ENCODE data around the gene TMEM161B. TPM values are rescaled to one million over a fixed set of nuclear protein-coding genes. Genes with fewer than 3 reads are reported as not detected.
A peak's percentile ranks its signal among the peaks of the same experiment; 100 is the strongest.
"Not testable (repeated sequence)": the region's sequence is repeated elsewhere in the genome, so short reads cannot be mapped to it uniquely, and the experiment has no call there.

TMEM161B gene
- total and polyA plus RNA-seq, 4 experiments from 2014 or later, result 12.5 to 33.7 (median 22.7) TPM

DNA sequence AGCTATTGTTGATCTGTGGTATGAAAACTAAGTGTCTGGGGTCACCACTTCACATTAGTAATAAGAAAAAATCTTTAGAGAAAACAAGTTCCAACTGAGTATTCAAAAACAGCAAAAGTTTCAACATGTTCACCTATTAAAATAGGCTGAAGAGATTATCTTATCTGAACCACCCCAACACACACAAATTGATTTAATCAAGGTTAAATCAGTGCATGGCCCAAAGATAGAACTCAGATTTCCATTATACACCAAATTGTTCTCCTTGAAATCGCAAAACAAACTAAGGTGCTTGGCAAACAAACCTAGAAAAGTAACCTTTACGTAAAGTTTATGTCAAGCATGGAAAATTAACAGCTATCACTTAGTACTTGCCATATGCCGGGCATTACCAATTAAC lies 61.1 kb downstream of the TMEM161B start:
- Histone ChIP-seq H3K4me1 (ENCODE audit: insufficient read depth, low read length) (peaks cover 14% of the 10 kb centered on the region), H3K36me3 (ENCODE audit: insufficient read depth, low read length) (no peaks in the 10 kb centered on the region), H3K4me3 (ENCODE audit: low read length in 2 of 2) (no peak overlapping the region), H3K27ac (ENCODE audit: low read depth, low read length) (no peak overlapping the region), H3K9me3 (ENCODE audit: control insufficient read depth in 1 of 2, low read length in 2 of 2) (no peaks in the 10 kb centered on the region), H3K27me3 (ENCODE audit: insufficient read depth, low read length) (no peaks in the 10 kb centered on the region)
- DNase-seq, result no peak
- Mint-ChIP-seq H3K4me3 (no peak overlapping the region), H3K4me1 (peaks cover 15 to 16% (median 16%) of the 10 kb centered on the region in 4 donors), H3K36me3 (peaks cover 43 to 55% of the 10 kb centered on the region in 2 donors), H3K9me3 (peaks cover 0 to 3% (median 0%) of the 10 kb centered on the region in 8 donors), H3K27ac (peak overlapping the region in 2 of 7 donors; percentile 17 to 68), H3K27me3 (no peaks in the 10 kb centered on the region)
- POLR2A ChIA-PET (ENCODE audit: partially characterized antibody), result no interaction called here
- intact Hi-C loops (cut with micrococcal nuclease), result no loop called here
- CTCF ChIA-PET (ENCODE audit: partially characterized antibody), result no interaction called here

DNA sequence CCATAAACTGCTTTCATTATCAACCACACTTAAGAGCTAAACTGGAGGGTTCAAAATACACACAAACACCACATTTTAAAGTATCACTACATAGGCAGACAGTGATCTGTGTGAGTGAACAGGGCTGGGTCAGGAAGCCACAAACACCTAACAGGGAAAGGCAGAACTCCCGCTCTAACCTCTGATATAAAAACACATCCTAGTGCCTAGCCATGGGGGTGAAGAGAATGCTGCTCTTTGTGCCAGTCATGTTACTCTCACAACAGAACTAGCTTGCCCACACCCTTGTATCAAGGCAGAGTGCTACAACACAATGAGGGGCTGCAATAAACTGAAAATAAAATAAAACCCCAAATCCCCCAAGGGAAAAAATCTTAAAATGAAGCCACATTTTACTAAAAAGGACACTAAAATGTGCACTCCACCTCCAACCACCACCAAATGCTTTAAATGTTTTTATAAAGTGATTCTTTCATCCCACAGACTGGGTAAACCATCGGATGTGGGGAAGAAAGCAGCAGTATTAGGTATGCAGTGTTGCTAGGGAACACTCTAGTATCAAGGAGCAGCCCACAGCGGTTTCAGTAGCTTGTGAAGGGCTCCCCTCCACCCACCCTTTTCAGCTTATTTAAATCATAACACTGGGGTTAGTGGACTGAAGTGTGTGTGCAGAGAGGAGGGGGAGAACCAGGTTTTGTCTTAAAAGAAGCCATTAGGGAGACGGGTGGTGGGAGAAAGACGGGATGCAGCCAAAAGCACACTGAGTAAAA lies 64.5 kb downstream of the TMEM161B start:
- Histone ChIP-seq H3K9me3 (ENCODE audit: control insufficient read depth in 1 of 2, low read length in 2 of 2) (no peaks in the 10 kb centered on the region), H3K27me3 (ENCODE audit: insufficient read depth, low read length) (no peaks in the 10 kb centered on the region), H3K4me3 (ENCODE audit: low read length in 2 of 2) (no peak overlapping the region), H3K36me3 (ENCODE audit: insufficient read depth, low read length) (peaks cover 8% of the 10 kb centered on the region), H3K27ac (ENCODE audit: low read depth, low read length) (peak overlapping the region; percentile 28), H3K4me1 (ENCODE audit: insufficient read depth, low read length) (peaks cover 14% of the 10 kb centered on the region)
- Mint-ChIP-seq H3K36me3 (peaks cover 39 to 60% of the 10 kb centered on the region in 2 donors), H3K4me1 (peaks cover 13 to 16% (median 14%) of the 10 kb centered on the region in 4 donors), H3K9me3 (peaks cover 0 to 3% (median 0%) of the 10 kb centered on the region in 8 donors), H3K27ac (peak overlapping the region; percentile 82 to 98 (median 95)), H3K4me3 (peak overlapping the region; percentile 54 to 88 (median 78)), H3K27me3 (no peaks in the 10 kb centered on the region)
- POLR2A ChIA-PET (ENCODE audit: partially characterized antibody), result no interaction called here
- DNase-seq, result peak; percentile 71 to 84 (median 77)
- intact Hi-C loops (cut with micrococcal nuclease), result no loop called here
- CTCF ChIA-PET (ENCODE audit: partially characterized antibody), result no interaction called here

DNA sequence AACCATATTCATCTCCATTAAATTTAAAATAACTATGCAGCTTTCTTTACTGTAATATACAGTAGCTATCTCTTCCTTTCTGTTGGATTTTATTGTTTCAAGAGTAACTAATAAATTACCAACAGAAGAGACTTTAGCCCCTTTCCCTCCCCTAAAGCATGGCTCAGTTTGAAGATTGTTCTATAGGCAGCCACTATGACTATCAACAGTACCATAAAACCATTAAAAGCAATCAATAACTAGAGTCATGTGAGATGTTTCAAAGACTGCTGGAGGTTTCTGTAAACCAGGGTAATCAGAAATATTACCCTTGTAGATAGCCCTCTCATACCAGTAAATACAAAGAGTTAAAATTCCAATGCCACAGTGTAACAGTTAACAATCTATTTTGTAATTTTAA lies 73.0 kb downstream of the TMEM161B start:
- no peaks in the 10 kb centered on the region for H3K4me1 ChIP-seq (ENCODE audit: insufficient read depth, low read length)
- no peak overlapping the region for H3K27ac ChIP-seq (ENCODE audit: low read depth, low read length)
- Mint-ChIP-seq H3K27ac (no peak overlapping the region), H3K27me3 (no peaks in the 10 kb centered on the region), H3K4me1 (peaks cover 0 to 1% (median 0%) of the 10 kb centered on the region in 4 donors), H3K4me3 (no peak overlapping the region), H3K9me3 (peaks cover 0 to 11% (median 7%) of the 10 kb centered on the region in 8 donors), H3K36me3 (peaks cover 63 to 75% of the 10 kb centered on the region in 2 donors)
- peaks cover 11% of the 10 kb centered on the region for H3K36me3 ChIP-seq (ENCODE audit: insufficient read depth, low read length)
- ChIA-PET POLR2A (ENCODE audit: partially characterized antibody) (no interaction called here), CTCF (ENCODE audit: partially characterized antibody) (no interaction called here)
- no peak overlapping the region for H3K4me3 ChIP-seq (ENCODE audit: low read length in 2 of 2)
- DNase-seq, result no peak
- no peaks in the 10 kb centered on the region for H3K9me3 ChIP-seq (ENCODE audit: control insufficient read depth in 1 of 2, low read length in 2 of 2)
- intact Hi-C loops (cut with micrococcal nuclease), result no loop called here
- no peaks in the 10 kb centered on the region for H3K27me3 ChIP-seq (ENCODE audit: insufficient read depth, low read length)

DNA sequence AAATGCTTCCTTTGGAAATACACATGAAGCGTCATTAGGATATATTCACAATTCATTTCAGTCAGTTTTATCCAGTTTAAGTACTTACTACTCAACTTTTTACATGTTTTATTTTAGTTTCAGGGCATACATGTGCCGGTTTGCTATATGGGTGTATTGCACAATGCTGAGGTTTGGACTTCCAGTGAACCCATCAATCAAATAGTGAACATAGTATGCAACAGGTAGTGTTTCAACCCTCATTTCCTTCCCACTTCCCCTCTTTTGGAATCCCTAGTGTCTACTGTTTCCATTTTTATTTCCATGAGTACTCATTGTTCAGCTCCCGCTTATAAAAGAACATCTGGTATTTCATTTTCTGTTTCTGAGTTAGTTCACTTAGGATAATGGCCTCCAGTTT lies 74.7 kb downstream of the TMEM161B start:
- H3K9me3 Mint-ChIP-seq, result peaks cover 0 to 28% (median 24%) of the 10 kb centered on the region in 8 donors
- H3K36me3 Mint-ChIP-seq, result peaks cover 53 to 76% of the 10 kb centered on the region in 2 donors
- no peaks in the 10 kb centered on the region for H3K4me1 ChIP-seq (ENCODE audit: insufficient read depth, low read length)
- no peak overlapping the region for H3K4me3 ChIP-seq (ENCODE audit: low read length in 2 of 2)
- peaks cover 6% of the 10 kb centered on the region for H3K36me3 ChIP-seq (ENCODE audit: insufficient read depth, low read length)
- H3K9me3 ChIP-seq (ENCODE audit: control insufficient read depth in 1 of 2, low read length in 2 of 2), result peaks cover 0 to 6% of the 10 kb centered on the region in 2 donors
- H3K27me3 Mint-ChIP-seq, result no peaks in the 10 kb centered on the region
- H3K4me3 Mint-ChIP-seq, result no peak overlapping the region
- H3K27me3 ChIP-seq (ENCODE audit: insufficient read depth, low read length), result no peaks in the 10 kb centered on the region
- intact Hi-C loops (cut with micrococcal nuclease), result no loop called here
- no peak overlapping the region for H3K27ac Mint-ChIP-seq
- H3K27ac ChIP-seq (ENCODE audit: low read depth, low read length), result no peak overlapping the region
- no peak for DNase-seq
- POLR2A ChIA-PET (ENCODE audit: partially characterized antibody), result no interaction called here
- peaks cover 0 to under 1% (median 0%) of the 10 kb centered on the region in 4 donors for H3K4me1 Mint-ChIP-seq
- CTCF ChIA-PET (ENCODE audit: partially characterized antibody), result no interaction called here

DNA sequence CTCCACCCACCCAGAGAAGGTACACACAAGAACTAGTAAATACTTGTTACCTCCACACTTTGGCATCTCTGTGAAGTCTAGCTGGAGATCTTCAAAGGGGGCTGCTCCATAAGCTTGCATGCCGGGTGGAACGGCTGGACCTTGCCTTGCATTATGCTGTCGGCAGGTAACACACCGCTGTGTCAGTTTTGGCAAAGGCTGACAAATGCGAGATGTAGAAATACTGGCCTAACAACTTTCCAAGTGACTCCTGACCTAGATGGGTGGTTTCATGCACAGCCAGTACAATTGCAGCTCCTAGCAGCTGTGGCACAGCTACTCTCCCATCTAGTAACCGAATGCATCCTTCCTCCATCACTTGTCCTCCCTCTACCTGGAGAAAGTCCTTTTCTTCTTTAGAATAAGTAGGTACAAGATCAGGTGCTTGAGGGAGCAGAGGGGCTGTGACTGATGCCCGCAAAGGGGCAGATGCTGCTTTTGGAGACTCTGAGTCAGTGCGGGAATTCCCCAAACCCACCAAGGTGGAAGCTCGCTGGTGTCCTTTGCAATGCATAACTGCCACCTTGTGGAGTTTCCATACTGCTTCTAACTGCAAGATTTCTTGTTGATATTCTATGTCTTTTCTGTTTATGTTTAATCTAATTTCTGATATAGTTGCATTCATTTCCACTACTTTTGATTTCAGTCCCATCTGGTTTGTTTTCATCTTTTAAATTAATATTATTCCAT lies 78.4 kb downstream of the TMEM161B start:
- no peaks in the 10 kb centered on the region for H3K27me3 ChIP-seq (ENCODE audit: insufficient read depth, low read length)
- H3K9me3 Mint-ChIP-seq, result peaks cover 0 to 57% (median 40%) of the 10 kb centered on the region in 8 donors
- CTCF ChIA-PET (ENCODE audit: partially characterized antibody), result no interaction called here
- H3K36me3 Mint-ChIP-seq, result peaks cover 50 to 82% of the 10 kb centered on the region in 2 donors
- H3K4me1 ChIP-seq (ENCODE audit: insufficient read depth, low read length), result no peaks in the 10 kb centered on the region
- H3K27ac ChIP-seq (ENCODE audit: low read depth, low read length), result no peak overlapping the region
- peaks cover 6% of the 10 kb centered on the region for H3K36me3 ChIP-seq (ENCODE audit: insufficient read depth, low read length)
- no peaks in the 10 kb centered on the region for H3K27me3 Mint-ChIP-seq
- H3K27ac Mint-ChIP-seq, result no peak overlapping the region
- peak in 1 of 5 donors; percentile 38 for DNase-seq
- POLR2A ChIA-PET (ENCODE audit: partially characterized antibody), result no interaction called here
- H3K4me3 Mint-ChIP-seq, result no peak overlapping the region
- peaks cover 0 to 10% of the 10 kb centered on the region in 2 donors for H3K9me3 ChIP-seq (ENCODE audit: control insufficient read depth in 1 of 2, low read length in 2 of 2)
- intact Hi-C loops (cut with micrococcal nuclease), result no loop called here
- no peak overlapping the region for H3K4me3 ChIP-seq (ENCODE audit: low read length in 2 of 2)
- no peaks in the 10 kb centered on the region for H3K4me1 Mint-ChIP-seq

DNA sequence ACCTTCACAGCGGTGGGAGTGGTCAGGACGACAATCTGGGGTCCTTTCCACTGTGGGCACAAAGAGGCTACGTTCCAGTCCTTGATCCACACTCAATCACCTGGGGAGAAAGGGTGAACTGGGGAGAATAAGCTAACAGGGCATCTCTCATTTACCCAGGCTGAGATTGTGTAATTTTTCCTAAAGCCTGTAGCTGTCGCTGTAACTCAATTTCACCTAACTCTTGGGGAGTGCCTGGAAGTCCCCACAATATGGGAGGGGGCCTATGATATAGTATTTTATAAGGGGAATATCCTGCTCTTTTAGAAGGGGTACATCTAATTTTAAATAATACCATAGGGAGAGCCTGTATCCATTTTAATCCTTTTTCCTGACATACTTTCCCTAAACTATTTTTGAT lies 79.2 kb downstream of the TMEM161B start:
- peaks cover 0 to 57% (median 40%) of the 10 kb centered on the region in 8 donors for H3K9me3 Mint-ChIP-seq
- H3K9me3 ChIP-seq (ENCODE audit: control insufficient read depth in 1 of 2, low read length in 2 of 2), result peaks cover 0 to 10% of the 10 kb centered on the region in 2 donors
- peaks cover 43 to 76% of the 10 kb centered on the region in 2 donors for H3K36me3 Mint-ChIP-seq
- H3K27me3 Mint-ChIP-seq; H3K27me3 ChIP-seq (ENCODE audit: insufficient read depth, low read length); H3K4me3 ChIP-seq (ENCODE audit: low read length in 2 of 2); POLR2A ChIA-PET (ENCODE audit: partially characterized antibody); intact Hi-C loops (cut with micrococcal nuclease); H3K4me1 Mint-ChIP-seq; H3K27ac ChIP-seq (ENCODE audit: low read depth, low read length); DNase-seq; H3K27ac Mint-ChIP-seq; H3K36me3 ChIP-seq (ENCODE audit: insufficient read depth, low read length); H3K4me1 ChIP-seq (ENCODE audit: insufficient read depth, low read length); H3K4me3 Mint-ChIP-seq; CTCF ChIA-PET (ENCODE audit: partially characterized antibody): not testable (repeated sequence)

DNA sequence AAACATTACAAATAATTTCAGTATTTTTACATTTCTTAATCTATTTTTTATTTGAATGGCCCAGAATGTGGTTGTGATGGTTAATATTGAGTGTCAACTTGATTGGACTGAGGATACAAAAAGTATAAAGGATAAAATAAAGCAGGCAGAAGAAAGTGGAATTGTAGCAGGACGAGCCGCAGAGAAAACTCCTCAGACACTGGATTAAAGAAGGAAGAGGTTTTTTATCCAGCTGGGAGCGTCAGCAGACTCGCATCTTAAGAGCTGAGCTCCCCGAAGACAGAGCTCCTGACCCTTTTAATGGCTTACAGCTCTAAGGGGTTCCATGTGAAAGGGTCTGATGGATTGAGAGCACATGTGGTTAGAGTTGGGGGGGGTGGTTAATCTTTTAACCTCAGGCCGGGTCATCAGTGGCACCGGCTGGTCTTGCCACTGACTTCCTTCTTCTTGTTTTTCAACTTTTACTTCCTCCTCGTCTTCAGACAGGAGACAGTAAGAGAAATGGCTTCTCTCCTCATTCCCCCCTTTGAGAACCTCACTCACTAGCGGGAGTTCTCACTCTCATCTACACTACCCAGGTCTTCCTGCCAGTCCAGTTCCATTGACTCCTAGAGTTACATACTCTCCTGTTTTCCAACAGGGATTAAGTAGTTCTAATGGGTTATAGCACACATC lies 80.0 kb downstream of the TMEM161B start:
- CTCF ChIA-PET (ENCODE audit: partially characterized antibody), result no interaction called here
- Histone ChIP-seq H3K9me3 (ENCODE audit: control insufficient read depth in 1 of 2, low read length in 2 of 2) (peaks cover 0 to 10% of the 10 kb centered on the region in 2 donors), H3K27ac (ENCODE audit: low read depth, low read length) (no peak overlapping the region), H3K27me3 (ENCODE audit: insufficient read depth, low read length) (no peaks in the 10 kb centered on the region), H3K4me1 (ENCODE audit: insufficient read depth, low read length) (no peaks in the 10 kb centered on the region), H3K36me3 (ENCODE audit: insufficient read depth, low read length) (no peaks in the 10 kb centered on the region), H3K4me3 (ENCODE audit: low read length in 2 of 2) (no peak overlapping the region)
- intact Hi-C loops (cut with micrococcal nuclease), result no loop called here
- Mint-ChIP-seq H3K4me3 (no peak overlapping the region), H3K36me3 (peaks cover 36 to 67% of the 10 kb centered on the region in 2 donors), H3K9me3 (peaks cover 0 to 57% (median 40%) of the 10 kb centered on the region in 8 donors), H3K27ac (no peak overlapping the region), H3K4me1 (no peaks in the 10 kb centered on the region), H3K27me3 (no peaks in the 10 kb centered on the region)
- POLR2A ChIA-PET (ENCODE audit: partially characterized antibody), result no interaction called here
- no peak for DNase-seq

All from CD4-positive, alpha-beta memory T cell (primary cell).